ENCODE results near the gene LRFN4. TPM values are rescaled to one million over a fixed set of nuclear protein-coding genes. Genes with fewer than 3 reads are reported as not detected.

The LRFN4 gene
- polyA plus RNA-seq, 3 donors, result 1.0 to 7.7 (median 1.7) TPM

GRCh38 chr11:66857234-66857926 lies 516 bp downstream of the LRFN4 start:
- H3K27me3 Mint-ChIP-seq (ENCODE audit: low read depth in 3 of 3), result peaks cover 0 to 2% (median 0%) of the 10 kb centered on the region in 3 donors
- peak overlapping the region; percentile 61 for H2AFZ ChIP-seq (ENCODE audit: insufficient read depth, low read depth, low read length, poor library complexity, severe bottlenecking)
- no peak for DNase-seq
- H3K27me3 ChIP-seq (ENCODE audit: control insufficient read depth in 2 of 2, insufficient read depth in 2 of 2, low read length in 2 of 2), result no peaks in the 10 kb centered on the region
- no peaks in the 10 kb centered on the region for H4K20me1 ChIP-seq (ENCODE audit: insufficient read depth, low read length)
- H3K4me1 Mint-ChIP-seq, result peaks cover 16% of the 10 kb centered on the region
- H3K9me3 Mint-ChIP-seq, result no peaks in the 10 kb centered on the region
- no peak overlapping the region for H3K27ac Mint-ChIP-seq
- intact Hi-C loops (cut with micrococcal nuclease), result no loop called here
- TF ChIP-seq CTCF (IDR thresholded peaks at IDR 0.05), result no peak
- H3K36me3 Mint-ChIP-seq, result no peaks in the 10 kb centered on the region
- no peaks in the 10 kb centered on the region for H3K9me3 ChIP-seq (replicated peaks in 1 of 2; ENCODE audit: control insufficient read depth in 1 of 2, insufficient read depth in 1 of 2, low read length in 2 of 2)
- peak overlapping the region; percentile 32 for H3K9ac ChIP-seq (ENCODE audit: insufficient read depth, low read length, poor library complexity, severe bottlenecking)
- peaks cover 13 to 17% of the 10 kb centered on the region in 2 donors for H3K4me1 ChIP-seq (ENCODE audit: control insufficient read depth in 1 of 2, insufficient read depth in 2 of 2, low read length in 2 of 2)
- 44% methylated on average over 36 of the region's 47 CpGs for WGBS (ENCODE audit: insufficient coverage)
- H3K4me3 Mint-ChIP-seq, result peak overlapping the region; percentile 75 to 88
- H3K79me2 ChIP-seq (ENCODE audit: insufficient read depth, low read length), result peaks cover 3% of the 10 kb centered on the region
- H3K4me3 ChIP-seq (replicated peaks in 1 of 3; ENCODE audit: low read depth in 2 of 3, low read length in 3 of 3), result peak overlapping the region in 1 of 3 experiments; percentile 58
- H3K27ac ChIP-seq (ENCODE audit: low read depth in 1 of 2, low read length in 2 of 2), result no peak overlapping the region
- peak overlapping the region; percentile 72 for H3K4me2 ChIP-seq (replicated peaks; ENCODE audit: extremely low read depth, low read length, poor library complexity, severe bottlenecking)
- H3K36me3 ChIP-seq (replicated peaks in 1 of 2; ENCODE audit: control insufficient read depth in 1 of 2, insufficient read depth in 2 of 2, low read length in 2 of 2), result no peaks in the 10 kb centered on the region

- no peak overlapping the region for H2AFZ ChIP-seq (ENCODE audit: insufficient read depth, low read depth, low read length, poor library complexity, severe bottlenecking)
- Mint-ChIP-seq H3K27ac (no peak overlapping the region), H3K4me3 (peak overlapping the region in 1 of 2 donors; percentile 75), H3K36me3 (no peaks in the 10 kb centered on the region), H3K27me3 (ENCODE audit: low read depth in 3 of 3) (peaks cover 0 to 2% (median 0%) of the 10 kb centered on the region in 3 donors), H3K9me3 (no peaks in the 10 kb centered on the region), H3K4me1 (peaks cover 16% of the 10 kb centered on the region)
- TF ChIP-seq CTCF (IDR thresholded peaks at IDR 0.05), result no peak
- no peaks in the 10 kb centered on the region for H3K36me3 ChIP-seq (replicated peaks in 1 of 2; ENCODE audit: control insufficient read depth in 1 of 2, insufficient read depth in 2 of 2, low read length in 2 of 2)
- H4K20me1 ChIP-seq (ENCODE audit: insufficient read depth, low read length), result no peaks in the 10 kb centered on the region
- no peaks in the 10 kb centered on the region for H3K9me3 ChIP-seq (replicated peaks in 1 of 2; ENCODE audit: control insufficient read depth in 1 of 2, insufficient read depth in 1 of 2, low read length in 2 of 2)
- WGBS (ENCODE audit: insufficient coverage), result 98% methylated on average over 17 of the region's 19 CpGs
- peaks cover 13 to 17% of the 10 kb centered on the region in 2 donors for H3K4me1 ChIP-seq (ENCODE audit: control insufficient read depth in 1 of 2, insufficient read depth in 2 of 2, low read length in 2 of 2)
- H3K27ac ChIP-seq (ENCODE audit: low read depth in 1 of 2, low read length in 2 of 2), result no peak overlapping the region
- no peak overlapping the region for H3K9ac ChIP-seq (ENCODE audit: insufficient read depth, low read length, poor library complexity, severe bottlenecking)
- intact Hi-C loops (cut with micrococcal nuclease), result no loop called here
- no peak overlapping the region for H3K4me3 ChIP-seq (replicated peaks in 1 of 3; ENCODE audit: low read depth in 2 of 3, low read length in 3 of 3)
- no peaks in the 10 kb centered on the region for H3K27me3 ChIP-seq (ENCODE audit: control insufficient read depth in 2 of 2, insufficient read depth in 2 of 2, low read length in 2 of 2)
- no peak for DNase-seq
- peaks cover 3% of the 10 kb centered on the region for H3K79me2 ChIP-seq (ENCODE audit: insufficient read depth, low read length)
- no peak overlapping the region for H3K4me2 ChIP-seq (replicated peaks; ENCODE audit: extremely low read depth, low read length, poor library complexity, severe bottlenecking)
Measured at GRCh38 chr11:66857927-66858185, 992 bp downstream of the LRFN4 start.
